Coronary artery (tissue), 2 donors: ENCODE data around the gene CD244.

Source experiments
- DNase-seq: peaks from one replicate; pipeline ENCODE4 v3.0.0-alpha.2; 2017; ENCODE audit warnings: low spot score
- H3K27ac ChIP-seq, 2 donors: fragments of 200-600 bp; sonication (generic); one replicate each; pipeline ENCODE4 v1.5.1; 2016 to 2019
- H3K4me3 ChIP-seq: fragments of 200-600 bp; sonication (generic); 2 replicates; pipeline ENCODE4 v1.5.1; 2016; ENCODE audit warnings: mild to moderate bottlenecking, moderate library complexity
- TF ChIP-seq, protein P1 (sequence below): fragments of 200-600 bp; sonication (generic); IDR thresholded peaks from one replicate; pipeline ENCODE4 v1.5.1; 2019; ENCODE audit warnings: antibody characterized with exemption

CD244 gene

DNA sequence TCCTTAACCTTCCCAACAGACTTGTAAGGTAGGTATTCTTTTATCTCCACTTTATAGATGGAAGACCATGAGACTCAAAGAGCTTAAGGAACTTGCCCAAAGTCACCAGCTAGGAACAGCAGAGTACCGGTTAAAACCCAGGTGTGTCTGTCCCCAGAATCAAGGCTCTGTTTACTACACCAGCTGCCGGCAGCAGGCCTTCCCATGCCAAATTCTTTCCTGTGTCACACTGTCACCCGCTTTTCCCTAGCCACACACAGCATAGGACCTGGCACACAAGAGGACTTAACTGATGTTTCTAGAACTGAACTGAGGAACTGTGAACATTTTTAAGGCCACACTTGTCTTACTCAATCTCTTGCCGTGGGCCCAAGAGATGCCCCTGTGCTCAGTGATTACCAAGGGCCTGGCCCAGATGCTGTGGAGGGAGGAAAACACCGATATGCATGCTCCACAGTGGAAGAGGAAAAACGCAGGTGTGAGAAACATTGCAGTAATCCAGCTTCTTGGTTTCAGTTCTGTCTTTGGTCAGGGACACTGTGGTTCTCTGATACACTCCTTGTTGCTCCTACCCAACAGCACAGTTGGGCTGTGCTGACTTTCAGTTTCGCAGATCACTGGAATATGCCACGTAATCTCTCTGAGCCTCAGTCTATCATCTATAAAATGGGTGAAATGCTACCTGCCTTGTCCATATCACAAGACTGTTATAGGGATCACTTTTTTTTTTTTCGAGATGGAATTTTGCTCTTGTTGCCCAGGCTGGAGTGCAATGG lies 80.6 kb downstream of the CD244 start:
- DNase-seq = no peak
- Histone ChIP-seq H3K4me3 (no peak overlapping the region), H3K27ac (no peak overlapping the region)
- TF ChIP-seq, protein P1, sequence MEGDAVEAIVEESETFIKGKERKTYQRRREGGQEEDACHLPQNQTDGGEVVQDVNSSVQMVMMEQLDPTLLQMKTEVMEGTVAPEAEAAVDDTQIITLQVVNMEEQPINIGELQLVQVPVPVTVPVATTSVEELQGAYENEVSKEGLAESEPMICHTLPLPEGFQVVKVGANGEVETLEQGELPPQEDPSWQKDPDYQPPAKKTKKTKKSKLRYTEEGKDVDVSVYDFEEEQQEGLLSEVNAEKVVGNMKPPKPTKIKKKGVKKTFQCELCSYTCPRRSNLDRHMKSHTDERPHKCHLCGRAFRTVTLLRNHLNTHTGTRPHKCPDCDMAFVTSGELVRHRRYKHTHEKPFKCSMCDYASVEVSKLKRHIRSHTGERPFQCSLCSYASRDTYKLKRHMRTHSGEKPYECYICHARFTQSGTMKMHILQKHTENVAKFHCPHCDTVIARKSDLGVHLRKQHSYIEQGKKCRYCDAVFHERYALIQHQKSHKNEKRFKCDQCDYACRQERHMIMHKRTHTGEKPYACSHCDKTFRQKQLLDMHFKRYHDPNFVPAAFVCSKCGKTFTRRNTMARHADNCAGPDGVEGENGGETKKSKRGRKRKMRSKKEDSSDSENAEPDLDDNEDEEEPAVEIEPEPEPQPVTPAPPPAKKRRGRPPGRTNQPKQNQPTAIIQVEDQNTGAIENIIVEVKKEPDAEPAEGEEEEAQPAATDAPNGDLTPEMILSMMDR = no peak

DNA sequence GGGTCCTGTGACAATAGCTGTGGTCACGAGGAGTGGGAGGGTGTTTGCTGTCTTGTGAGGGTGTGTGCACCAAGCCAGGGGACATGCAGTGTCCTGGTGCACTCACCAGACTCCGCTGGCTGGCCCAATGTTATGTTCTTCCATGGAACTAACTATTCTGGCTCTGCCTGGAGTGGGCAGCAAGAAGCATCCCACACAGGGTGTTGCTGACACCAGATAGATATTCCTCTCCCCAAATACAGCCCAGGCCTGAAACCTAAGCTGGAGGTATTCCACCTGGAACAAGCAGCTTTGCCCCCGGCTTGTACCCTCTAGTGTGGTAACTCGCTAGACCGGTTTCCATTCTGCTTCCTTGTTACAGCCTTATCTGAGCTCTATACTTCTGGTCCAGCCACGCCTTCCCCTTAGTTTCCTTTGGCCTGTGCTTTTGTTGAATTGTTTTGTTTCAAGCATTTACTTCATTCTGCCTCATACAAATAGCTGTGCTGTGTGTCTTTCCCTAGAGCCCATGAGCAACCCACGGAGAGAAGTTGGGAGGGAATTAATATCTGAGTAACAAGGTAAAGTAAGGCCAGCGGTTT lies 81.4 kb downstream of the CD244 start:
- no peak for DNase-seq
- H3K4me3 ChIP-seq = no peak overlapping the region
- TF ChIP-seq, protein P1 = no peak
- no peak overlapping the region for H3K27ac ChIP-seq

DNA sequence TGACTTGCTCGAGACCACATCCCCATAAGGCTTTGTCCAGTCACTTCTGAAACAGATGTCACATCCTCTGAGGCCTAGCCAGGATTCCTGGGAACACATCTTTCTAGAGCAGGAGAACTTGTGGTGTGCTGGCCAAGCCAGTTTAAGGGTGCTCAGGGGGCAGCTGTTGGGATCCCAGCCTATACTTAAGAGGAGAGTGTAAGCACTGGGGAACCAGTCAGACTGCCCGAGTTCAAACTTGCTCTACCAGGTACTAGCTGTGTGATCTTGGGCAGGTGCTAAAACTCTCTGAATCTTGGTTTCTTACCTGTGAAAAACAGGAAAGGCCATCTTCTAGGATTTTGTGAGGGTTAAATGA lies 82.3 kb downstream of the CD244 start:
- Histone ChIP-seq H3K4me3 (no peak overlapping the region), H3K27ac (no peak overlapping the region)
- no peak for DNase-seq
- TF ChIP-seq, protein P1 = no peak
